Measurements from ENCODE around the gene ZMYND15.

The ZMYND15 gene

DNA sequence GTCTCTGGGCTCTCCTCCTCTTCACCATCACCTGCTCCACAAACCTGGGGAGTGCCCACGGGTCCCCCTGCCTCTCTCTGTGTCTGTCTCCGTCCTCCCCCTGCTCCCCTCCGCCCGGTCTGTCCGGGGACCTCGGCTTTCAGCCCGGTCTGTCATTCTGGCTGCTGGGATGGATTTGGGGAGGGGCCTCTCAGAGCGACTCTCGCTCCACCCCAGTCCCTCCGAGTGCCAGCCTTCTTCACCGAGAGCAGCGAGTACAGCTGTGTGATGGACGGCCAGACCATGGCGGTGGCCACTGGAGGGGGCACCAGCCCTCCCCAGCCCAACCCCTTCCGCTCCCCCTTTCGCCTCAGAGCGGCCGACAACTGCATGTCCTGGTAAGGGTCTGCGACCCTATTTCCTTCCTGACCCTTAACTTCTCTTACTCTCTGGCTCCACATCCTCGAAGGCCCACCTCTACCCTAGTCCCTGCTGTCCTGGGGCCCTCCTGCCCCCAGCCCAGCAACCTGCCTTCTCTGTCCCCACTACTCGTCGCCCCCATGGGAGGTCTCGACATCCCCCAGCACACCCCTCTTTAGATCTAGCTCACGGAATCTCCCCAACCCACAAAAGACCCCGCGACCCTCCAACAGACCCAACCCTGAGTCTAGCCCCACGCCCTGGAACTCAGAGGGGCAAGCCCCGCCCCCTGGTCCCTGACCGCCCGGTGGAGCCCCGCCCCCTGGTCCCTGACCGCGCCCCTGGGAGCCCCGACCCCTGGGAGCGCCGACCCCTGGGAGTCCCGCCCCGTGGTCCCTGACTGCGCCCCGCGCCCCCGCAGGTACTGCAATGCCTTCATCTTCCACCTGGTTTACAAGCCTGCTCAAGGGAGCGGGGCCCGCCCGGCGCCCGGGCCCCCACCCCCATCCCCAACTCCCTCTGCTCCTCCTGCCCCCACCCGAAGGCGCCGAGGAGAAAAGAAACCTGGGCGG lies 5.7 kb downstream of the ZMYND15 start:
- no peak for DNase-seq

DNA sequence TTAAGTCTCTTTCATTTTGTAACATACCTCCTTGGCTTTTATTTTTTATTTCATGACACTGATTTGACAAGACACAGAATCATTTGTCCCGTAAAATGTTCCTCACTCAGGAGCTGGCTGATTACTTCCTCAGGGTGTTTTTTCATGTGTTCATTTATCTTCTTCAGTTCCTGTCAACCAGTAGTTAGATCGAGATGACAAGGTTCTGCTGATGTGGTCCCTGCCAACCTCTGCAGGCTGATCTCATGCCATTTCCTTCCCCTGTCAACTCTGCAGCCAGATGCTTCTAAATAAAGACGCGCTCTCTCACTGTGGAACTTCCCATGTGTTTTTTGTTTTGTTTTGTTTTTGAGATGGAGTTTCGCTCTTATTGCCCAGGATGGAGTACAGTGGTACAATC lies 8.2 kb downstream of the ZMYND15 start:
- DNase-seq, result no peak

DNA sequence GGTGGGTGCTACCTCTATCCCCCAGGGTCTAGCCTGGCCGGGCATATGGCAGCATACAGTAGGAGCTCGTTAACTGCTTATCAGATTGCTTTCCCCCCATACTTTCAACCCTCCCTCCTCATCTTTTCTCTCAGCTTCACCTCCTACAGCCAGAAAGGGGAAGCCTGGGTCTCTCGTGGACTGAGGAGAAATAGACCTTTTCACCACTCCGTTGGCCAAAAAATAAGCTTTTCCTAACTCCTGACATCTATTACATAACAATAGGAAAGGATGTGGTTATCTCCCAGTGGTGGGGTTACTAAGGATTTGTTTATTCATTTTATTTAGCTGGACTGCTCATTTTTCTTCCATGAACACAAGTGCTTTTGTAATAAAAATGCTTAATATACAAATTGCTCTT lies 9.1 kb downstream of the ZMYND15 start:
- DNase-seq, result no peak

DNA sequence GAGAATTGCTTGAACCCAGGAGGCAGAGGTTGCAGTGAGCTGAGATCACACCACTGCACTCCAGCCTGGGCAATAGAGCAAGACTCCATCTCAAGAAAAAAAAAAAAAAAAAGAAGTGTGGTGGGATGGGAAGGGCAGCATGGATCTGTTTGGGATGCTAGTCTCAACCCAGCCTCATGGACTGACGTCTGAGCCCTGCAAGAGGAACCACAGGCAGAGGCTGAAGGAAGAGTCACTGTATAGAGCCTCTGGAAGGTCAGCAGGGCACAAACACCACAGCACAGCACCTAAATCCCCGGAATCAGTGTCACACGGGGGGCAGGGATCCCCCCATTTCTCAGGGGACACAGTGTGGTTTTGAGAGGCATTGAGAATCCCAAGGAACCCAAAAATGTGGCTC lies 11.0 kb downstream of the ZMYND15 start:
- no peak for DNase-seq

DNA sequence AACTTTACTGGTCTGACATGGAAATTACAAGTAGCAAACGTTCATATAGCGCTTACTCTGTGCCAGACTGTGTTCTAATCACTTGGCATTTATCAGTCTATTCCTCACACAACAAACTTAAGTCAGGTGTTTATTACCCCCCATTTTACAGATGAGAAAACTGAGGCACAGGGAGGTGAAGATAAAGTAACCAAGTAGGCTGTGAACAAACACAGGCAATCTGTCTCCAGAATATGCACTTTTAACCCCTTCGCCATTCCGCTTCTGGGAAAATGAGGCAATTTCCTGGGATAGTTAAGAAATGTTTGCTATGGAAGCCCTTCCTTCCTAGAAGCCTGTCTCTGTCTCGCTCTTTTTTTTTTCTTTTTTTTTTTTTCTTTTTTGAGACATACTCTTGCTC lies 12.3 kb downstream of the ZMYND15 start:
- DNase-seq, result no peak

DNA sequence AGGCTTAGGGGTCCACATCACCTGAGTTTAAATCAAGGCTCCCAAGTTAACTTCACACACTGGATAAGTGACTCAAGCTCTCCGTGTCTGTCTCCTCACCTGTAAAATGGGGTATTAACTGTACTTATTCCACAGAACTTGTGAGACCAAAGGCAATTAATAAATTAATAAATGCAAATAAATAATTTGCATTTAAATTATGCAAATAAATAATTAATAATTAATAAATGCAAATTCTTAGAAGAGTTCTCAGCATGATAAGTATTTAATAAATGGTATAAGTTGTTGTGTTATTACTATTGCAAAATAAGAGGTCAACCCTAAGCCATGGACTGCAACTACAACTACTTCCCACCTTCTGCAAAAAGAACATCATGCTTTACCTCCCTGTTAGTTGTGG lies 13.8 kb downstream of the ZMYND15 start:
- DNase-seq, result no peak

DNA sequence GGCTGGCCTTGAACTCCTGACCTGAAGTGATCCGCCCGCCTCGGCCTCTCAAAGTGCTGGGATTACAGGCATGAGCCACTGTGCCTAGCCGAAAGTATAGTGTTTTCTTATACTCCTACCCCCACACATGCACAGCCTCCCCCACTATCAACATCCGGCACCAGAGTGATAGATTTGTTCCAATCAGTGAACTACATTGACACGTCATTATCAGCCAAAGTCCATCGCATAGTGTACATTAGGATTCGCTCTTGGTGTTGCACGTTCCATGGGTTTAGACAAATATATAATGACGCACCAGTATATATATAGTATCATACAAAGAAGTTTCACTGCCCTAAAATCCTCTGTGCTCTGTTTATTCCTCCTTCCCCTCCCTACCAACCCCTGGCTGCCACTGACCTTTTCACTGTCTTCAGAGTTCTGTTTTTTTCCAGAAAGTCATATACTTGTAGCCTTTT lies 20.2 kb downstream of the ZMYND15 start:
- no peak for DNase-seq

DNA sequence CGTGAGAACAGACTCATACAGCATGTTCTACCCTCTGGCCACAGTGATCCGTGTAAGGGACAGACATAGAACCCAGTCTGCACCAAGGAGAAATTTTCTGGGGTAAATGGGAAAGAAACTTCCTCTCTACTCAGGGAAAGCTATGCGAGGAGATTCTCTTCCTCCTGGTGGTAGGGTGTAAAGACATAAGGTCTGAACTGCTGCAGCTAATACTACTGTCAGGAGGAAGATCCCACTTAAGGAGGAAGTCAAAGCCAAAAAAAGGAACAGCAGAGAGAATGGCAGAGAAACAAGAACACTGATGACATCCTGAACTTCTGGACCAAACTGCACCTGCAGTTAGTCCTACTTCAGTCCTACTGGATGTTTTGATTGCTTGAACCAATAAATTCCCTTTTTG lies 25.0 kb downstream of the ZMYND15 start:
- no peak for DNase-seq

DNA sequence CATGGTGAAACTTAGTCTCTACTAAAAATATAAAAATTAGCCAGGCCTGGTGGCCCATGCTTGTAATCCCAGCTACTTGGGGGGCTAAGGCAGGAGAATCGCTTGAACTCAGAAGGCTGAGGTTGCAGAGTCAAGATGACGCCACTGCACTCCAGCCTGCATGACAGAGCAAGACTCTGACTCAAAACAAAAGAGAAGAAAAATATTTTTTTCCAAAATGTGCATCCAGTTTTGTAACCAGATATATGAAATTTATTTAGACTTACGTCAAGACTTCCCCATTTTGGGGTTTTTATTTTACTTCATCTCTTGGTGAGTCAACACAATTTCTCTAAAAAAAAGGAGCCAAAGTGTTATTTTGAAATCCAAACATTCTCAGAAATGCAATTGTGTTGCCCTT lies 26.6 kb downstream of the ZMYND15 start:
- DNase-seq, result no peak

DNA sequence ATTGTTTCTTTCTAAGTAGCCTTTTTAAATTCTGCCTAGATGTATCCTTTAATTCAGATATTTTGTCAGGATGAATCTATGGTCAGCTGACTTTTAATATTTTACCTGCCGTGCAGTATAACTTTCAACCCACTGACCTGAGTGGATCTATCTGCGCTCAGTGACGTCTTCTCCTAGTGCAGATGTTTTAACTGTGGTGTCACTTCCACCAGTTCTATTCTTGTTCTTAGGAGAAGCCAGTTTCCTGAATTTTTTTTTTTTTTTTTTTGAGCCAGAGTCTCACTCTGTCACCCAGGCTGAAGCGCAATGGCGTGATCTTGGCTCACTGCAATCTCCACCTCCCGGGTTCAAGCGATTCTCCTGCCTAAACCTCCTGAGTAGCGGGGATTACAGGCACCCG lies 27.1 kb downstream of the ZMYND15 start:
- DNase-seq, result no peak

DNA sequence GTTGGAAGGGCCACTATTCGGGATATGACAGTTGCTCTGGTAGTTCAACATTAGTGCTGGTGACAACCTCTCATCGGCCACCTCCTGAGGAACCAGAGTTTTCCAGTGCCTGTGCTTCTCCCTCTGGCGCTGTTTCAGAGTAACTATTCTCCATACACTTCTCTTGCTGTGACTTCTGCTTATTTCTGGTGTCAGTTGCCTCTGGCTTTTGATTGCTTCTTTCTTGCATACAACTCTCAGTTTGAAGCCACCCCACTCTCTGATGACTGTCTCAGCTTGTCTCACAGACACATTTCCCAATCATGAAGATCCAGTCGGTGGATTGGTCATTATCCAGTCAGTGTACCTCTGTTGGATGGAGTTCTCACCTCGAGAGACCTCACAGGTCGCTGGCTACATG lies 28.7 kb downstream of the ZMYND15 start:
- DNase-seq, result no peak

DNA sequence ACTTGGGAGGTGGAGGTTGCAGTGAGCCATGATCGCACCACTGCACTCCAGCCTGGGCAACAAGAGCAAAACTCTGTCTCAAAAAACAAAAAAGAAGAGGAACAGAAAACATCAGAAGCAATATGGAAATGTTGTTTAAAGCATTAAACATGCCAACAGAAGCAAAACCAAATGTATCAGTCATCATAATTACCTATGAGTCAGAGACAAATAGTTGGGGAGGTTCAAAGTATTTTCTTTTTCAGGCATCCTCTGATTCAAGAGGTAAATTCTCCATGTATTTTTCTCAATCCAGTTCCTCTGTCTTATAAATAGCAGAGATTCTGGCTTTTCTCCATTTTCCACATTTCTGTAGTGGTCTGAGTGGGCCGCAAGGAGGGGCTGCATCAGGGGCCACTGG lies 30.0 kb downstream of the ZMYND15 start:
- no peak for DNase-seq

DNA sequence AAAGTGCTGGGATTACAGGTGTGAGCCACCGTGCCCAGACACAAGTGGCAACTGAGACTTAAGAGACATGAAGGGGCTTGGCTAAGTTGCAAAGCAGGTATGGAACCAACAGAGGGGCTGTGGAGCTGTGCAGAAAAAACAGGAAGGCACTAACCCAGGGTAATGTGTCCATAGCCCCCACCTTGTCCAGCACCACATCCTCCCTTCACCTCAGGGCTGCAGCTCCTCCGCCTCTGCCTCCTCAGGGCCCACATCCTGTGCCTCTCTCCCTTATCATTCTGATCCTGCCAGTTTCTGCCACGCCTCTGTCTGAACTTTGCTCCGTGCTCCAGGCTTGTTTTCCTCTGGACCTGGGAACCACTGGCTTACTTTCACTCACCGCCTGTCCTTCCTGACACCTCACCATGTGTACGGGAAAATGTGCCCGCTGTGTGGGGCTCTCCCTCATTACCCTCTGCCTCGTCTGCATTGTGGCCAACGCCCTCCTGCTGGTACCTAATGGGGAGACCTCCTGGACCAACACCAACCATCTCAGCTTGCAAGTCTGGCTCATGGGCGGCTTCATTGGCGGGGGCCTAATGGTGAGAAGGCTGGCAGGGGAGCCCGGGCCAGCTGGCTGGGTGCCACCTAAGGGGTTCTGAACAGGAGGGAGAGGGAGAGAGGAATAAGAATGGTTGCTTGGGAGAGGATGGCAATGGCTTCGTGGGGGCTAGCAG lies 32.0 kb downstream of the ZMYND15 start, which contains the start of gene TM4SF5:
Gene TM4SF5, plus strand, starts transcription at position 368 of the 716 bp plus-strand sequence. Its CDS starts 37 bp downstream, at position 405.
- no peak for DNase-seq

DNA sequence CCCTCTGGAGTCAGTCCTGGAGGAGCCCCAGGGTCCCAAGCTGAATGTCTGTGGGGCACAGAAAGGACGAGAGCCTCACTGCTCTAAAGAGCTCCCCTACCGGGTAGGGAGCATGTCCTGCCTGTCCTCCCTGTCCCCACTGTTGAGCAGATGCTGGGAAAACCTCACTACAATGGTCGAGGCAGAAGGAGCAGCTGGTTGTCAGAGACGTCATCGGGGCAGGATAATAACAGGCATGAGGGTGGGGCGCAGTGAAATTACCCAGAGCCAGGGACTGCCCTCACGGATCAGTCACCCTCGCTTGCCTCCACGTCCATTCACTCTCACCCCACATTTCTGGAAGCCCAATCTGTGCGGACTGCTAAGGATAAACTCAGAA lies 32.6 kb downstream of the ZMYND15 start:
- DNase-seq, result no peak

DNA sequence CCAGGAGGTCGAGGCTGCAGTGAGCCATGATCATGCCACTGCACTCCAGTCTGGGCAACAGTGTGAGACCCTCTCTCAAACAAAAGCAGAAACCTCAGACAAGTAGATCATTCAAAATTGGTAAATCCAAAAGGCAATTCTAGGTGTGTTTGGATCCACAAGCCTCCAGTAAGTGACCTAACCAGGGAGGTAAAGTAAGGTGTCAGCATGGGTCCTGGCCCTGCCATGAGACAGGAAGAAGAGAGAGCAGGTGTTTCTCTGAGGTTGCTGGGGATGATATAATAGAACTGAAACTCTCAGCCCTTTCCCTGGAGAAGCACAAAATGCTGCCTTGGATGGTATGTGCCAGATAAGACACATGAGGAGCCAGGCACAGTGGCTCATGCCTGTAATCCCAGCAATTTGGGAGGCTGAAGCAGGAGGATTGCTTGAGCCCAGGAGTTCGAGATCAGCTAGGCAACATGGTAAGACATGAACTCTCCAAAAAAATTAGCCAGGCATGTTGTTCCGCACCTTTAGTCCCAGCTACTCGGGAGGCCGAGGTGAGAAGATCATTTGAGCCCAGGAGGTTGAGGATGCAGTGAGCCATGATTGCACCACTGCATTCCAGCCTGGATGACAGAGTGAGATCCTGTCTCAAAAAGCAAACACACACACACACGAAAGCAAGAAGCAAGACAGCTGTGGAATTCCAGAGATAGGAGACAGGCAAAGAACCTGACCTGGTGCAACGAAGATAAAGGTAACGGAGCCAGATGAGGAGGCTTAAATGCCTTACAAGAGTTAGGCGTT lies 38.5 kb downstream of the ZMYND15 start:
- no peak for DNase-seq

DNA sequence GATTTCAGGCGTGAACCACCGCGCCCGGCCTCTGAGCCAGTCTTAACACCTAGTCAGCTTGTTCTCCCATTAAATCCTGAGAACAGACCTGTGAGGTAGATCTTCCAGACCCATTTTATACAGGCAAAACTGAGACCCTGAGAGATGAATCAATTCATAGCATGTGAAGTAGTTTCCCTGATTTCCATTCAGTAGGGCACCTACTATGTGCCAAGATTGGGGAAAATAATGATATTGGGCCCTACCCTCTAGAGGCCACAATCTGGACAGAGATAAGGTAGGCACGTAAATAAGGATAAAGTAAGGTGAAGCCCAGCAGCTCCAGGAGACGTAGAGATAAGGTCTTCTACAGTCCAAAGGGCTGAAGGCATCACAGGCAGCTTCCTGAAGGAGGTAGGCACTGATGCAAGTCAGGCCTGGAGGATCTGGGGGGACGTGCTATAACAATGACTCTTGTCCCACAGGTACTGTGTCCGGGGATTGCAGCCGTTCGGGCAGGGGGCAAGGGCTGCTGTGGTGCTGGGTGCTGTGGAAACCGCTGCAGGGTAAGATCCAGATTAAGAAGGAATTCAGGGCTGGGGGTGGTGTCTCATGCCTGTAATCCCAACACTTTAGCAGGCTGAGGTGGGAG lies 40.8 kb downstream of the ZMYND15 start:
- no peak for DNase-seq

DNA sequence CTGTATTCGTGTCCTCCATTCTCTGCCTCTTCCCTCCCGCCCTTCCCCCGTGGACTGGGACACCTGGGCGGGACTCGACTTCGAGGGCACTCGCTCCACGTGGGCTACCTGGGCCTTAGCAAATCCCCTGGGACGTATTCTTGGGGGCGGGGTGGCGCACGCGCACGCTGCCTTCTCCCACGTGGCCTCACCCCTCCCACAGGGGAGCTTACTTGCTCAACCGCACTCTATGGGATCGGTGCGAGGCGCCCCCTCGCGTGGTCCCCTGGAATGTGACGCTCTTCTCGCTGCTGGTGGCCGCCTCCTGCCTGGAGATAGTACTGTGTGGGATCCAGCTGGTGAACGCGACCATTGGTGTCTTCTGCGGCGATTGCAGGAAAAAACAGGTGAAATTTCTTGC lies 43.0 kb downstream of the ZMYND15 start:
- no peak for DNase-seq

DNA sequence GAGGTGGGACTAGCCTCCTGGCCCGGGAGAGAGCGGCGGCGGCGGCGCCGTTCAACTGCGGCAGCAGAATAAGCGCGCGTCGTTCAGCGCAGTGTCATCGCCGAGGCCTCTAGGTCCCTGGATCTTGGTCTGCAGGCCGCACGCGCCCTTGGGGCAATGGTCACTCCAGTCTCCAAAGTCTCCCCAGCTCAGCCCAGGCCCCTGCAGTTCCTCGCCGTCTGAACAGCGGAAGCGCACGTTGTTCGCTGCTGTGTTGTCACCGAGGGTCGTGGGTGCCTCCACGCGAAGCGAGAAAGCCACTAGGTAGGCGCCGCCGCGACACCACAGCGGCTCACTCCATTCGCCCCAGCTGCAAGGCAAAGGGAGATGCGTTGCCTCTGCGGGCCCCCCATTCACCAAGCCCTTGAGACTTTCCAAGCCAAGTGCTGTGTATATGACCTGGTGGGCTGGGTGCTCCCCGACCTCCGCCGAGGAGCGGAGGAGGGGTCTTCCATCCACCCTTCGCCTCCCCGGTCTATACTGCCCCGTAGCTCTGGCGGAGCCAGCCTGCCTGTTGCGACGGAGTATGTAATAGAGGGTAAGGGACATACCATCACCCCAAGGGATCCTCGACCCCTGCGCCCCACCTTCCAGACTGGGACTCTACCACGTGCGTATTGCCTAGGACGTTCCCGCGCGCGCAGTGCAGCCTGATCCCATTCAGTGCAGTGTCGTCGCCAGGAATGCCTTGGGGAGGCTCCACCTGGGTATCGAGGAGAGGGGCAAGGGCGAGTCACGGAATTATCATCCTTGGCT lies 45.9 kb downstream of the ZMYND15 start:
- no peak for DNase-seq

DNA sequence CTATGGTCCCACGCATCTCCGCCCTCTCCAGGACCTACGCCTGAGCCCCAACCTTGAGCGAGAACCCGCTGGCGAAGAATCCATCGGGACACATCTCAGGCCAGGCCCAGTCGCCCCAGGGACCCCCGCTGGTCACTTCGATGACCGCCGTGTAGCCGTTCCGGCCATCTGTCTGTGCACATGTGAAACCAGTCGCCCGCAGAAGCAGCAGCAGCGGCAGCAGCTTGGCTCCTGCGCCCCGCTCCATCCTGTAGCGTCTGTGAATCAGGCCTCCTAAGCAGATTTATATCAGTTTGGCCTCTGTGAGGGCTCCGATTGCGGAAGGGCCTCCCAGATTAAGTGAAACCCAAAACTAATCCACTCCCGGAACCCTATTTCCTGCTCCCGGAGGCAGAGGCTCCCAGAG lies 46.5 kb downstream of the ZMYND15 start, which contains the start of gene VMO1:
Gene VMO1, minus strand, starts transcription at position 259 of the 406 bp plus-strand sequence. Its CDS starts 12 bp downstream, at position 247.
- no peak for DNase-seq

DNA sequence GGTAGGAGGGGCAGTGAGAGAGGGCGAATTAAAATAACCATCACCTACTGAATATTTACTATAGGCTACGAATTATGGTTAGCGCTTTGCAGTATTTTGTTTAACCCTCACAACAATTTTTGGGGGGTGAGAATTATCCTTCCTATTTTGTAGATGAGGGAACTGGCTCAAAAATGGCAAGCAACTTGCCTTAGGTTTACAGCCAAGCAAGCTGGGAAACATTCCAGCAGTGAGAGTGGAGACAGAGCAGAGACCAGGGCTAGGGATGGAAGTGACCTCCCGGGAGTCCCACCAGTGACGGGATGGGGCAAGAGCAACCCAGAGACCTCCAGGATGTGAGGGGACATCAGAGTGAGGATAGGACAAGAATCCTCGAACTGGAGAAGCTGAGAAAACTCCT lies 46.9 kb downstream of the ZMYND15 start:
- DNase-seq, result no peak

DNA sequence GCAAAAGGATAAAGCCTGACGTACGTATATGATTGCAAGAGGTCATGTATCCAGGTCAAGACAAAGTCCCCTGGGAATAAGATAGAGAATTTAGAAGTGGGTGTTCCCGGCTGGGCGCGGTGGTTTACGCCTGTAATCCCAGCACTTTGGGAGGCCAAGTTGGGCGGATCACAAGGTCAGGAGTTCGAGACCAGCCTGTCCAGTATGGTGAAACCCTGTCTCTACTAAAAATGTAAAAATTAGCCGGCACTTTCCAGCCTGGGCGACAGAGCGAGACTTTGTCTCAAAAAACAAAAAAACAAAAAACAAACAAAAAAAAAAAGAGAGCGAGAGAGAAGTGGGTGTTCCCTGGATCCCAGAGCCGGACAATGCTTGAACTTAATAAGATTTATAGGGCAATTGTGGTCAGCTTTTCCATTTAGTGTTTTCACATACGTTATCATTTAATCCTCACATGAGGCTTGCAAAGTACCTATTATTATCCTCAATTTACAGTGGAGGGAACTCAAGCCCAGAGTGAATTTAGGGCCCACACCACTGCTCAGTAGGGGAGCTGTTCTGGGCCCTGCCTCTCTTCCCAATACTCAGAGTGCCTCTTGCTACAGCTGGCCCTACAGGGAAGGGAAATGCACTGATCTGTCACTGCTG lies 48.6 kb downstream of the ZMYND15 start:
- no peak for DNase-seq

Measured in NCI-H1417 treated with DMSO at 0.1 percent for 48 hours (cell line).